Urothelium cell line (cell line): ENCODE data around the gene ZNF275.
"Not testable (repeated sequence)": the region's sequence is repeated elsewhere in the genome, so short reads cannot be mapped to it uniquely, and the experiment has no call there.

ENCODE experiments used
- DNase-seq: peaks from one replicate; pipeline ENCODE4 v3.0.0; 2011; ENCODE audit warnings: low spot score, mixed read lengths
- FAIRE-seq: peaks from 2 replicates; lab custom pipeline; 2011; peaks lifted over from hg19 to GRCh38; lab: Jason Lieb, UNC

The ZNF275 gene

DNA sequence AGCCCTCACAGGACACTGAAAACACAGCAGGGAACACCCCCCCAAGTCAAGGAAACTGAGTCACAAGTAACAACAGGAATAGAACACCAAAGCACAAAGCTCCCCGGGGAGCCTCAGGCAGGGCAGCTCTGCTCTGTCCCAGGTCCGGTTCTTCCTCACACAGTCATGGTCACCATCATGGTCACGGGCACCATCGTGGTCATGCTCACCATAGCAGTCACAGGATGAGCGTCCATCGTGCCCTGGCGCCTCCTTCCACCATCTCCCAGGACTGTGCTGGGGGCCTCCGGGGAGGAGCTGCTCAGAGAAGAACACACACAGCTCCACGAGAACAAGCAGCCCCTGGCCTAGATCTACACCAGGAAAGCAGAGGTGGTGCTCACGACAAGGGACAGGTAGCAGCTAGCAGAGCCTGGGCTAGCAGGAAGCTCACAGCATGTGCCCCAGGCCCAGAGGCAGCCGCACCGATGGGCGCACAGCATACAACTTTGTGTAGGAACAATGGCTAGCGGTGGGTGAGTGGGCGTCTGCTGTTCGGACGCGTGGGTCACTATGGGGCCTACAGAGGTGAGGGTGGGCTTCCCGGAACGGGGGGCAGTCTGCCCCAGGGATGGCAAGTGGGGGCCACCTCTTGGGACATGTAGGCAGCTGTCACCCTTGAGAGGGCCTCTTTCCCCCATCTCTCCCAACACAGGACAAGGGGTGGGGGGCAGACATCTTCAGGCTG is 15.8 kb upstream of the ZNF275 start:
- FAIRE-seq = no peak
- no peak for DNase-seq

DNA sequence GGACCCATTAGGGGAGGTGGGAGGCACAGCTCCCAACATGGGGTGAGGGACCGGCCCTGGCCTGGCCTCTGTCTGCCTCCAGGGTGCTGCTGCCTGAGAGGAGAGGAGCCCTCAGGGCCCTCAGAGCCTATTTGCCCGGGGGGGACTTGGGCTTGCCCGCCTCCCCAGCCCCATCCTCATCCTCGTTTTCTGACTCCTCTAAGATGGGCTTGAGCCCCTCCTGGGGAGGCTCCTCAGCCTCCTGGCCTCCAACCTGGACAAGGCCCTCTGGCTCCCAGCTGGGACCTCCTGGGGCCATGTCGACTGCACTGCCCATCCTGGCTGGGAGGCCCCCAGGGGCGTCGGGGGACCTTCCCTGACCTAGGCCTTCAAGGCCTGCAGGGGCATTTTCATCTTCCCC is 15.1 kb upstream of the ZNF275 start:
- FAIRE-seq = no peak

DNA sequence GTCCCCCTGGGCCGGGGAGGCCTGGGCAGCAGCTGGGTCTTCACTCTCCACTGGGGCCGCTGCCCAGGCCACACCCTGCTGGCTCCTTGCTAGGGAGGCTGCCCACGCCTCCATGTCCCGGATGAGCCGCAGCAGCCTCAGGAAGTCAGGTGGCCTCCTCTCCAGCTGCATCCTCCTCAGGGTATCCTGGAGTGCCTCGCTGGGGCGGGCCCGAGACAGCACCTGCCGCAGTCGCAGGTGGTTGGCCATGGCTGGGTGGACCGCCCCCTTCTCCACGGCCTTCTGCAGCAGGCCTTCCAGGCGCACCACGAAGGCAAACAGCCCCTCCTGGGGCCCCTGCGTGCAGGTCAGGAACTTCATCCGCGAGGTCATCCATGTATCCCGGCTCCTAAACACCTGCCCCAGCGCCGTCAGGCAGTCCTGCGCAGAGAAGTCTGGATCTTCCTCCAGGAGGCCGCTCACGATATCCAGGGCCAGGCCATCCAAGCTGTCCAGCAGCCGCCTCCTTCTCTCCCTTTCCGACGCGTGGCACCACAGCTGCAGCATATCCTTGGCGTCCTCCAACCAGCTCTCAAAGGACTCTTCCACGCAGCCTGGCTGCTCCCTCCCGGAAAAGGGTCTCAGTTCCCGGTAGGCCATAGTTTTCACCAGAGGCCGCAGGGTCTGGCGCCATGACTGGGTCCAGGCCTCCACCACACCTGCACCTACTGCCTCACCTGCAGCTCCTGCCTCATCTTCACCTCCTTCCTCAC is 14.5 kb upstream of the ZNF275 start:
- no peak for FAIRE-seq
- DNase-seq = no peak

More for the DNA sequence above, 15.1 kb upstream of the ZNF275 start:
- DNase-seq = no peak

DNA sequence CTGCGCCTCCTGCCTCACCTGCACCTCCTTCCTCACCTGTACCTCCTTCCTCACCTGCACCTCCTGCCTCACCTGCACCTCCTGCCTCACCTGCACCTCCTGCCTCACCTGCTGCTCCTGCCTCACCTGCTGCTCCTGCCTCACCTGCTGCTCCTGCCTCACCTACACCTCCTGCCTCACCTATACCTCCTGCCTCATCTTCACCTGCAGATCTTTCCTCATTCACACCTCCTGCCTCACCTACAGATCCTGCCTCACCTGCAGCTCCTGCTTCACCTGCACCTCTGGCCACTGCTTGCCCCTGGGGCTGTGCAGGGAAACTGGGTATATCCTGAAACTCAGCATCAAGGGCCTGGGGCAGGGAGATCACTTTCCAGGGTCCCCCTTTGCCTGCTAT is 13.9 kb upstream of the ZNF275 start:
- DNase-seq, FAIRE-seq: not testable (repeated sequence)

DNA sequence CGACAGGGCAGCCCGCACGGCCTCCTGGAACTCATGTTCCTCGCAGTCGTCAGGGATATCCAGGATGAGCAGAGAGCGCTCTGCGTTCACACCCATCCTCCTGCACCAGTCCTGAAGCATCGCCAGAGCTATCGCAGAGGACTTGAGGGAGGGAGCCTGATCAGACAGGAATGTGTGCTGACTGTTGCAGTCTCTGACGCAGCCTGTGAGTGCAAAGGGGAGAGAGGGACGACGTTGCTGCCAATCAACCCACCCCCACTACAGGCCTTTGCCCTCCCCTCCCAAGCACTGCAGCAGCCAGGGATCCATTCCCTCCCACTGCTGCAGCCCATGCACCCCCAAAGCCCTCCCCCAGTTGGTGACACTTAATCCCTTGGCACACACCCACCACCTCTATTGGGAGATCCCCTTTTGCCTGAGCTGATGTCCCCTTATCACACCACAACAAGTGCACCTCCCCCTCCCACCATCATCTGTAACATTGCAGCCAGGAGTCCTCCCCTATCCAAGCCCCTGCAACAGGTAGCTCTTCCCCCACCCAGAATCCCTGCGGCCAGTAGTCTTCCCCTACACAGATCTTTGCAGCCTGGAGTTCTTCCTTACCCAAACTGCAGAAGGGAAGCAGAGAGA is 13.3 kb upstream of the ZNF275 start:
- no peak for DNase-seq
- FAIRE-seq = no peak

DNA sequence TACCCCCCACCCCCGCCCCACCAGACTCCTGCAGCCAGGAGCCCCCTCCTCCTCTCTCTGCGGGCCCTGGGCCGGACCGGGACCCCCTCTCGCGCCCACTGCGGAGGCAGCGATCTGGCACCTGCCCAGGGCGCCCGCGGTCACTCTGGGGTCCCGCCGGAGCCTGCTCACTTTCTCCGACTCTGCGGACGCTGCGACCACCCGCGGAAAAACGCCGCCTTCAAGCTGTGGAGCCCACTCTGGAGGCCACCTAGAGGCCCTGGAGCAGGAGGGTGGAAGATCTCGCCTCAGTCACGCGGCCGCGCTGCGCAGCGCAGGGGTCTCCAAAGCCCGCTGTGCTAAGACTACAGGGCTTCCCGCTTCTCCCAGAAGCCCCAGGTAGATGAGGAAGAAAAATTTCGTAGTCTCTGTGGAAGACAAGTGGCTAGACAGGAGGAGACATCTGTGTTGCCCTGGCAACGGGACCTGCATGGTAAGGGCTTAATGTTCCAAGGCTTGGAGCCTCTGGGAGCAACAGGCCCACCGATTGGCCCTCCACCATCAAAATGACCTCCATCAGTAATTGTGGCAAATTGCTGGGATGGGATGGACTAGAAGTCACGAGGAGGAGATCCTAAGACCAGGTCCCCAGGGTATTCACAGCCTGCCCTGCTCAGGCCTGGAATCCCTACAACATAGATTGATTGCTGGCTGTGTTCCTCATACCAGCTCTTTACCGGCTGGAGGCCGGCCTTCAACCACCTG is 12.4 kb upstream of the ZNF275 start, which contains the start of gene PNMA6F:
PNMA6F (minus strand) TSS at position 387 of the 744 bp plus-strand sequence. CDS start 1,093 bp downstream, outside the sequence.
- FAIRE-seq (no peak), DNase-seq (no peak)

DNA sequence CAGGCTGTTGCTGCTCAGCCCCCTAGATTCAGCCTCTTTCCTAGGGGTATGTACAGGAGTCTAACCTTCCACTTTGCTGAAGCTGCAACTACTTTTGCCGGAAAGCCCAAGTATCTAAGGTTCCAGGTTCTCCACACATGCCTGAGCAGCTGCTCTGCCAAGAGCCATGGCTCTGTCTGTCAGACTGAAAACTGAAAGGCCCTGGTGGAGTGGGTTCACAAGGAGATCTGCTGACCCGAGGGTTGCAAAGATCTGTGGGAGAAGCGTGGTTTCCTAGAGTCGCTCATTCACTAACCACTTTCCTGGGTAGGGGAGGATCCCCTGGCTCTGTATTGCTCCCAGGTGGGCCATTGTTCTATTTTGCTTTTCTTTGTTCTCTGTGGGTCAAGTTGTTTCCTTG is 6.4 kb upstream of the ZNF275 start:
- DNase-seq = no peak
- no peak for FAIRE-seq

DNA sequence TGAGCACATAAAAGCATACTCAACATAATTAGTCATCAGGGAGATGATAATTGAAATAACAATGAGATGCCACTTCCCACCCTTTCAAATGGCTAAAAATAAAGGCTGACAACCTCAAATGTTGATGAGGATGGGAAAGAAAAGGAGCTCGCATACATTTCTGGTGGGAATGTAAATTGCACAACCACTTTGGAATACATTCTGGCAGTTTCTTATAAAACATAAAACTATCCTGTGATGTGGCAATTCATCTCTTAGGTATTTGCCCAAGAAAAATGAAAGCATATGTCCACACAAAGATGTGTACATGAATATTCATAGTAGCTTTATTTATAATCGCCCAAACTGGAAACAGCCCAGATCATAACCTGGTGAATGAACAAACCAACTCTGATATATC is 687 bp upstream of the ZNF275 start:
- DNase-seq (no peak), FAIRE-seq (no peak)

DNA sequence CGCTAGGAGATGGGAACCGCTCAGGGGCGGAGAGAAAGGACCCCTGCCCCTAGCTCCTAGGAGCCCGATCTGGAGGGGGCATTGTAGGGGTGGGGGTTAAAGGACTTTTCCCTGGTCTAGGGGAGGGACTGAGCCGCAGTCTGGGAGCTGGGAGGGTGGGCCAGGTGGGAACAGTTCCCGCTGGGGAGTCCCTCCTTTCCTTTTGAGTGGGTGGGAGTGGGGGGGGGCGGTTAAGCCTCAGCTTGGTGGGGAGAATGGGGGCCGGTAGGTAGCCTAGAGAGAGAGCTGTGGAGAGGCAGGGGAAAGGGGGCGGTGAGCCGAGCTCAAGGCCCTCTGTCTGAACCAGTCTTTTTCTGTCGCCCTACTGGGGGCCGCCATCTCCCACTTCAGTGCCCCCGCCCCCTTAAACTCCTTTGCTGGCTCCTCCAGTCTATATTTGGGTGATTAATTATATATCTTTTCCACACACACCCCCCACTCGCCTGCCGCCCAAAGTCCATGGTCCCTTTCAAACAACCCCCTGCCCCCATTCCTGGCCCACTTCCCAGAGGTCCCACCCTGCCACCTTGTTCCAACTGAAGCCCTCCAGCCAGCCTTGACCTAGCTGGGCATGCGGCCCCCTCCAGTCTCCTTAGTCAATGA is 822 bp downstream of the ZNF275 start:
- FAIRE-seq (no peak), DNase-seq (no peak)

DNA sequence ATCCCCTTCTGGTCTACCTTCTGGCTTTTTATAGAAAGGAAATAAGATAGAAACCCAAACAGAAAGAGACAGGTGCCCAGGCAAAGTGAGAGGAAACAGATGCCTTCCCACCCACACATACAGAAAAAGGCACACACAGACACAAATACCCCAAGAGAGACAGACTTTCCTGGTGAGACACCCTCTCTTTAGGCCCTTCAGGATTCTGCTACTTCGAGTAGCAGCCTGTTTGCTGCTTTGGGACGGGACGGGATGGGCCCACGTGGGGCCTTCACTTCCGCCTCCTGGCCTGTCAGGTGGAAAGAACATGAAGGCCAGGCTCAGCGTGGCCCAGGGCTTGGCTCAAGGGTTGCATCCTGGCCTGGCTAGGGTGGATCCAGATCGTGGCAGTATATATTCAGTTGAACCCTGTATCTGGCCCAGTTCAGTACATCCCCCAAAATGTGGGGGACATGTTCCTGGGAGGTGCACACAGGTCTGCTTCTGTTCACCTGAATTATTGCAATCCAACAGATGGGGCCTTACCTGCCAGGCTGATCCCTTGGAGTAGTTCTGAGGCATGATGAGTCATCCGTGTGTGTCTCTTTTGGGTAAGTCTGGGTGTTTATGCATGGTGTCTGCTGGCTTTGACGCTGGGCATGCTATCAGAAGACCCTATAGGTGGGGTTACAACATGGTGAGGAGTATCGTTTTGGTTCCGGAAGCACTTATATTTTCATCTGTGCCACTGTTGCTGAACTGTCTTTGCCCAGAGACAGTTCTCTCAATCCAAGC is 2.4 kb downstream of the ZNF275 start:
- DNase-seq (no peak), FAIRE-seq (no peak)

DNA sequence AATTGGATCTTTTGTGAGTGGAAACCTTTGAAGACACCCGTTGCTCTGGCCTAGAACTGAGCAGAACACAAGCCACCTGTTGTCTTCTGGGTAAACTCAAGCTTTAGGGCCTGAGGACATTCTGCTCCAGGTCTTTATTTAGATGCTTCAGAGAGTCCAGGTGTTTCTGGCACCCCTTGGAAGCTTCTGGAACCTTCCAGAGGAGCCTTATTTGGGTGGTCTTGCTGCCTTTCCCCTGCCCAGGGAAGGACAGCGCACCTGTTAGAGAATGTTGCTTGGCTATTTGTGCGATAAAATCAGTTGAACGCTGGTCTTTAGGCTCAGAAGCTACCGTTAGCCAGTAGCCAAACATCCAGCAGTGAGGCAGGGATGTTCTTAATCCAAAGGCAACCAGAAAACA is 3.0 kb downstream of the ZNF275 start:
- FAIRE-seq (no peak), DNase-seq (no peak)

DNA sequence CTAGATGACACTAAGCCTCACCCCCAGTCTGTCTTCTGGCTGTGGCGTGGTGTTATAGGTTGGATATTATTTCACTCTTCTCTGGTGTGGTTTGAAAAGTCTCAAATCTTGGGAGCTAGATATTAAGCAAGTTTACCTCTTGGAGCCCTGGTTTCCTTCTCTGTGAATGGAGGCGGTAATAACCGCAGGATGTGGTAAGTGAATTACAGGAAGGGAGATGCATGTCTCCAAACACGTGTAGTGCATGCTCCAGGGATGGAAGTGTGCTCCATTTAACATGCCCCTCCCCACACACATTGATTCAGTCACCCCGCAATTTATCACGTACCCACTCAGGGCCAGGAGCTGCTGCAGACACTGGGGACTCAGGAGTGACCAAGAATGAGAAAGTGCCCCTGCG is 4.9 kb downstream of the ZNF275 start:
- DNase-seq (no peak), FAIRE-seq (no peak)

DNA sequence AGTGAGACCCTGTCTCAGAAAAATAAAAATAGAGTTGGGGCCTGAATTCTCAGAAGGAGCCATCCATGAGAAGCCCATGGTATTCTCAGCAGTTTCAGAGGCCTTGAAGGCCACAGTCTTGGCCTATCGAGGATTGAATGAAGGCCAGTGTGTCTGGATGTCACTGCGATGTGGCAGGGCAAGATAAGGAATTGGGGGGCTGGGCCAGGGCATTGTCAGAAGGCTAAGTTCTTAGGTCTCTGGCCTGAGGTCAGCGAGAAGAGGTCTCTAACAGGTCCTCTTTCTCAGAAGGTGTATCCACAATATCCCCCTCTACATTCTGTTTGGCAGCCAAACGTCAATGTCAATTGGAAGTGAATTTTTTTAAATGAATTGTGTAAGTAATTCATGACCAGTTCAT is 5.7 kb downstream of the ZNF275 start:
- FAIRE-seq = no peak

DNA sequence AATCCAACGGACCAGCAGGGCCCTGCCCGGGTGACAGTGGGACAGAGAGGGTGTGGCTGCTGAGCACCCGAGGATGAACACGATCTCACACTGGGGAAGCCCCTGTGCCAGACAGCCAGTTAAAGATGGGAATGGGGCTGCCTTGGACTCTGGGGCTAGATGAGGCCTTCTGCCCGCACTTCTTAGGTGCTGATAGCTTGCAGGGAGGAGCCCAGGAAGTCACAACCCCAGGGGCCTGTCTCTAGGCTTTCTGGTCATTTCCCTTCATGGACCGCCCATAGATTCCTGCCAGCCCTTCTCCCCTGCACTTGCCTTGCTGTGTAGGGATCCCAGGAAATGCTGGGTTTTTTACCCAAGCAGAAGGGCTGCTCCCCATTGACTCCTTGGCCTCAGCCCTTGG is 6.2 kb downstream of the ZNF275 start:
- no peak for DNase-seq

More for the DNA sequence above, 5.7 kb downstream of the ZNF275 start:
- no peak for DNase-seq

DNA sequence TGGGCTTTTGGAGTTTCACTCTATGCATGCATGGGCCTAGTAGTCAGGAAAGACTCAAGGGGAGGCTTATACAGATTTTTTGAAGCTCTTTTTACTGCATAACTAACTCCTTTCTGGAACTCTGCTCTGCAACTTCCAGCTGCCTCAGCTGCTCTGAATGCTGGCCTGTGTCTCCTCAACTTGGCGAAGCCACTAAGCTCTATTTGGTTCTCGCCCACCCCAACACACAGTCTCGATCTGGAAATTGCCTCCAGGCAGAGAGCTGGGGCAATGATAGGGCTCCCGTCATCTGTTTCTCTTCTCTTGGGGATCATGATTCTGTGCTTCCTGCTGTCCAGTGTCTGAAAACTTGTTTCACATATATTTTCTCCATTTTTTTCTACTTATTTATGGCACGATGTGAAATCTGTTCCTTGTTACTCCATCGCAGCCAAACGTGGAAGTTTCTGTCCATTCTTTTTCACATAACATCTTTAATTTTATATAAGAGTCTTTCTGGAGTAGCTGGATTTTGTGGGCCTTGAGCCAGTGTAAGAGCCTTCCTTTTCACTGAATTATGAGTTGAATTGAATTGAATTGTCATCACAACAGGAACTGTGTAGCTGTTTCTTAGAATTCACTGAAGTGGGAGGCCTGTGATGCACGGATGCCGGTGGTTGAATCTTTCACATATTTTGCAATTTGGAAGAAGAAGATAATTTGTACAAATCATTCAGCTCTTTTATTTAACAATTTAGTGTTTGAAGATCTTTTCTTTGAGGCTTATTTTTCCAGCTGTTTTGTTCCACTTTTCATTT is 9.0 kb downstream of the ZNF275 start:
- FAIRE-seq (no peak), DNase-seq (no peak)

More for the DNA sequence above, 6.2 kb downstream of the ZNF275 start:
- no peak for FAIRE-seq

DNA sequence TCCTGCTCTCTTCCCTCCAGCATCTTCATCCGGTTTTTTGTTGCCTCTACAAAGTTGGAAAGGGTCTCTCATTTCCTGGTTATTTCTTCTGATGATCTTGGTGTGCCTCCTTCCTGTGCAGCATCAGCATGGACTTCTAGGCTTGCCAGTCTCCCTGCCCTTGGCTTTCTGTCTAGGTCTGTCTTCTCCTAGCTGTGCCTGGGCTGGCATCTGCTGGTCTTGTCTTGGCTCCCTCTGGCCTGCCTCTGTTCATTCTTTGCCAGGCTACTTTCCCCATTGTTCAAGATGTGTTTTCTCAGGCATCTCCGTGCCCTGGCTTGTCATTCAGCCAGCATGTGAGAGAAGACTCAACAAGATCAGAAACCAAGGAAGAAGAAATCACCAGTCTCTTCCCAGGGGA is 9.7 kb downstream of the ZNF275 start:
- DNase-seq = no peak
- no peak for FAIRE-seq

DNA sequence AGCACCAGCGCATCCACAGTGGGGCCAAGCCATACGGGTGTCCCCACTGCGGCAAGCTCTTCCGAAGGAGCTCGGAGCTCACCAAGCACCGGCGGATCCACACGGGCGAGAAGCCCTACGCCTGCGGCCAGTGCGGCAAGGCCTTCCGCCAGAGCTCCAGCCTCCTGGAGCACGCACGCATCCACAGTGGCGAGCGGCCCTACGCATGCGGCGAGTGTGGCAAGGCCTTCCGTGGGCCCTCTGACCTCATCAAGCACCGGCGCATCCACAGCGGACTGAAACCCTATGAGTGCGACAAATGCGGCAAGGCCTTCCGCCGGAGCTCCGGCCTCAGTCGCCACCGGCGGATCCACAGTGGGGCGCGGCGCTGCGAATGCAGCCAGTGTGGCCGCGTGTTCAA is 13.6 kb downstream of the ZNF275 start:
- no peak for FAIRE-seq
- DNase-seq = no peak

DNA sequence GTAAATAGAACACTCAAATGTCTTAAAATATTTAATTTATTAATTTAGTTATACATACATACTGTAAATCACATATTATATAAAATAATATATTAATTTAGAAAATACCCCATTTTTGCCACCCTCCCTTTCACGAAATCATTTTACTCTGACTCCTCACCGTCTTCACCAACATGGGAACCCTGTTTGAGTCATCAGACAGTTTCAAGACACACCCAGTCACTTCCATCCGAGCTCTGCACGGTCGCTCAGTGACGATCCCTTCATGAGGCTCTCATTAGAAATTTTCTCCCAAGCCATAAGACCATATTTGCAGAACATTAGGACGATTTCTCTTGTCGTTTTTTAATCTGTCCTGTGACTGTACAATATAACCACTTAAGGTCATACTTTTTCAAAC is 14.5 kb downstream of the ZNF275 start:
- FAIRE-seq (no peak), DNase-seq (no peak)

DNA sequence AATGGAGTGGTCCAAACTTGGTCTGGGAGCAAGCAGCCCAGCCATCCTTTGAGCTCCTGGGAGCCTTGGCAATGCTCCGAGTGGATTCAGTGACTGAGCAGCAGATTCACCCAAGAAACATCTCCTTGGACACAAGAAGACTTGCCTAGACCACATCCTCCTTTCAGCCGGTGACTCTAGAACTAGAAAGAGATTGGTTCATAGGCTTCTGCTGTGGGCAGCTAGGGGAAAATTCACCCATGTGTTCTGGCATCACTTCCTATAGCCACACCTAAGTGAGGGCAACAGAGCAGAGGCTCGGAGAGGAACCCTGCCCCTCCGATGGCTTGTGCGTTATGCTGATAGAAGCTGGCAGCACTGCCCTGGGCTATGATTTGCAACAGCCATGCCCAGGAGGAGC is 16.0 kb downstream of the ZNF275 start:
- no peak for DNase-seq
- FAIRE-seq = no peak
